Mesendoderm (in vitro differentiated cells): ENCODE results near the gene ZBED4. TPM values are rescaled to one million over a fixed set of nuclear protein-coding genes. Genes with fewer than 3 reads are reported as not detected.

ENCODE experiments used
- DNase-seq: peaks from one replicate; pipeline ENCODE4 v3.0.0; 2013
- H2AK5ac ChIP-seq: 2 replicates; pipeline ENCODE4 v1.6.1; 2013; ENCODE audit warnings: low read length, inconsistent platforms
- H2BK120ac ChIP-seq: 2 replicates; pipeline ENCODE4 v1.6.1; 2013; ENCODE audit warnings: low read depth, mild to moderate bottlenecking, low read length, moderate library complexity, mixed read lengths
- H2BK15ac ChIP-seq: replicated peaks from 2 replicates; pipeline ENCODE4 v1.6.1; 2013; ENCODE audit warnings: low read depth, mild to moderate bottlenecking, moderate library complexity
- H2BK5ac ChIP-seq: 2 replicates; pipeline ENCODE4 v1.6.1; 2013; ENCODE audit warnings: low read length, inconsistent platforms
- H3K18ac ChIP-seq: 2 replicates; pipeline ENCODE4 v1.6.1; 2013; ENCODE audit warnings: mild to moderate bottlenecking, low read length, mixed read lengths
- H3K23ac ChIP-seq: one replicate; pipeline ENCODE4 v1.6.1; 2013; ENCODE audit warnings: low read length
- H3K27ac ChIP-seq: 2 replicates; pipeline ENCODE4 v1.5.1; 2013; ENCODE audit warnings: low read depth, mild to moderate bottlenecking, inconsistent platforms, low read length, moderate library complexity
- H3K27me3 ChIP-seq: 2 replicates; pipeline ENCODE4 v1.6.1; 2013; ENCODE audit warnings: low read length, control low read depth, mild to moderate bottlenecking, inconsistent platforms; ENCODE audit not compliant: insufficient read depth, poor library complexity
- H3K36me3 ChIP-seq: 2 replicates; pipeline ENCODE4 v1.6.1; 2013; ENCODE audit warnings: low read length, inconsistent platforms; ENCODE audit not compliant: control insufficient read depth, insufficient read depth
- H3K4ac ChIP-seq: one replicate; pipeline ENCODE4 v1.6.1; 2013; ENCODE audit warnings: low read depth, mild to moderate bottlenecking, low read length, moderate library complexity
- H3K4me1 ChIP-seq: 2 replicates; pipeline ENCODE4 v1.6.1; 2013; ENCODE audit warnings: low read depth, low read length, inconsistent platforms; ENCODE audit not compliant: control insufficient read depth
- H3K4me2 ChIP-seq: 2 replicates; pipeline ENCODE4 v1.6.1; 2013; ENCODE audit warnings: low read length
- H3K4me3 ChIP-seq: 2 replicates; pipeline ENCODE4 v1.5.1; 2013; ENCODE audit warnings: mild to moderate bottlenecking, low read length
- H3K56ac ChIP-seq: one replicate; pipeline ENCODE4 v1.6.1; 2013; ENCODE audit warnings: low read length
- H3K79me1 ChIP-seq: 2 replicates; pipeline ENCODE4 v1.6.1; 2013; ENCODE audit warnings: low read length, inconsistent platforms
- H3K79me2 ChIP-seq: 2 replicates; pipeline ENCODE4 v1.6.1; 2013; ENCODE audit warnings: mild to moderate bottlenecking, low read length; ENCODE audit not compliant: control insufficient read depth, insufficient read depth
- H3K9ac ChIP-seq: 2 replicates; pipeline ENCODE4 v1.6.1; 2013; ENCODE audit warnings: low read length, inconsistent platforms
- H4K5ac ChIP-seq: one replicate; pipeline ENCODE4 v1.6.1; 2013; ENCODE audit warnings: low read length
- H4K8ac ChIP-seq: one replicate; pipeline ENCODE4 v1.6.1; 2013; ENCODE audit warnings: low read depth, mild to moderate bottlenecking, control low read depth, low read length, moderate library complexity
- WGBS: extraction: QIAGEN DNeasy Blood & Tissue Kit; methylation state at CpG from one replicate; pipeline ENCODE4 v1.1.7; 2013; ENCODE audit warnings: low lambda C conversion rate, missing lambda C conversion rate; ENCODE audit not compliant: insufficient coverage; ENCODE audit errors: extremely low coverage; 5-methylcytosine and 5-hydroxymethylcytosine counted together
- polyA plus RNA-seq, 2 experiments: library from polyadenylated mRNA; stranded (reverse); fragments of 200-250 nt; gene quantifications; one replicate each; pipeline ENCODE4 v1.2.3, GENCODE V29; 2013

The ZBED4 gene, protein sequence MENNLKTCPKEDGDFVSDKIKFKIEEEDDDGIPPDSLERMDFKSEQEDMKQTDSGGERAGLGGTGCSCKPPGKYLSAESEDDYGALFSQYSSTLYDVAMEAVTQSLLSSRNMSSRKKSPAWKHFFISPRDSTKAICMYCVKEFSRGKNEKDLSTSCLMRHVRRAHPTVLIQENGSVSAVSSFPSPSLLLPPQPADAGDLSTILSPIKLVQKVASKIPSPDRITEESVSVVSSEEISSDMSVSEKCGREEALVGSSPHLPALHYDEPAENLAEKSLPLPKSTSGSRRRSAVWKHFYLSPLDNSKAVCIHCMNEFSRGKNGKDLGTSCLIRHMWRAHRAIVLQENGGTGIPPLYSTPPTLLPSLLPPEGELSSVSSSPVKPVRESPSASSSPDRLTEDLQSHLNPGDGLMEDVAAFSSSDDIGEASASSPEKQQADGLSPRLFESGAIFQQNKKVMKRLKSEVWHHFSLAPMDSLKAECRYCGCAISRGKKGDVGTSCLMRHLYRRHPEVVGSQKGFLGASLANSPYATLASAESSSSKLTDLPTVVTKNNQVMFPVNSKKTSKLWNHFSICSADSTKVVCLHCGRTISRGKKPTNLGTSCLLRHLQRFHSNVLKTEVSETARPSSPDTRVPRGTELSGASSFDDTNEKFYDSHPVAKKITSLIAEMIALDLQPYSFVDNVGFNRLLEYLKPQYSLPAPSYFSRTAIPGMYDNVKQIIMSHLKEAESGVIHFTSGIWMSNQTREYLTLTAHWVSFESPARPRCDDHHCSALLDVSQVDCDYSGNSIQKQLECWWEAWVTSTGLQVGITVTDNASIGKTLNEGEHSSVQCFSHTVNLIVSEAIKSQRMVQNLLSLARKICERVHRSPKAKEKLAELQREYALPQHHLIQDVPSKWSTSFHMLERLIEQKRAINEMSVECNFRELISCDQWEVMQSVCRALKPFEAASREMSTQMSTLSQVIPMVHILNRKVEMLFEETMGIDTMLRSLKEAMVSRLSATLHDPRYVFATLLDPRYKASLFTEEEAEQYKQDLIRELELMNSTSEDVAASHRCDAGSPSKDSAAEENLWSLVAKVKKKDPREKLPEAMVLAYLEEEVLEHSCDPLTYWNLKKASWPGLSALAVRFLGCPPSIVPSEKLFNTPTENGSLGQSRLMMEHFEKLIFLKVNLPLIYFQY
- 15.9 TPM for polyA plus RNA-seq (2013, experiment 1 of 2)
- polyA plus RNA-seq (2013, experiment 2 of 2) = 16.1 TPM

DNA sequence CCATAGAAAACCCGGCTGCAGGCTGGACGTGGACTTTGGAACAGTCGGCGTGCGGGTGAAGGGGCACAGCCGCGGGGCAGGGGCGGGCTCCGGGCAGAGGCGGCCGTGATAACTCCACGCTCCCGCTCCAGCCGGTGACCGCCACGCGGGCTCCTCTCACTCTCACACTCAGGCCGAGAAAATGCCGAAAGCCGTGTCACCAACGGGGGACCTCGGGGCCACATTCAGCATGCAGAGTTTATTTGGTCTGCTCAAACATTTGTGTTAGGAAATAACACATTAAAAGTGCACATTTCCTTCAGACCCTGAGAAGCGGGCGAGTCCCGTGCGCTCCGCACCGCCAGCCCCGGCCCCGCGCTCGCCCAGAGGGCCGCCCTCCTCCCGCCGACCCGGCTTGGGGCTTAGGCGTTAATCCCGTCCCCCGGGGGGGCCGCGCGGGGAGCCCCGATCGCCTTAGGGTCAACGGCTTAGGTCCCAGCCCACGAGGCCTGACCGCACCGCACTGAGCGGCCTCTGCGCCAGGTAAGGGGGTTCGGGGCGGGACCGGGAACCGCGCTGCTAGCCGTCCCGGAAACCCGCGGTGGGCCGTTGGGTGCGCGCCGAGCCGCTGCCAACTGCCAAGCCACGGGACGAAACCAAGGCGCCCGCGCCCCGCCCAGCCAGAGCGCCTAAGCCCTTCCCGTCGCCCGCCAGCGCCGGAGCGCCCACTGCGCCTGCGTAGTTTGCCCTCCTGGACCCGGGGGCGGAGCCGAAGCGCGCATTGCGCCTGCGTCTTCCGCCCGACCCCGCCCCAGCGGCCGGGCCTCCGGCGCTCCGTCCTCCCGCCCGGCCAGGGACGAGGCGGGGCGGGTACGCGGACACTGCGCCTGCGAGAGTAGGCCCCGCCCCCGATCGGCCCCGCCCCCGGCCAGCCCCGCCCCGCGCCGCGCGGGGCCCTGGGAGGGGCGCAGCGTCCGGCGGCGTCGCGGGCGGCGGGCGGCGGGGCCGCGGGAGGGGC, at the start of gene ZBED4:
TSS of gene ZBED4 (plus strand) at position 947 of the 997 bp plus-strand sequence. CDS start 29,819 bp downstream, outside the sequence.
- peak within 1 kb of the TSS; percentile 13 for H3K27ac ChIP-seq
- no peak within 1 kb of the TSS for H2BK120ac ChIP-seq
- peak within 1 kb of the TSS; percentile 20 for H3K4ac ChIP-seq
- no peak within 1 kb of the TSS for H4K5ac ChIP-seq
- no CpG with 5 or more reads among the region's 127 CpGs for WGBS
- H3K4me3 ChIP-seq = peak within 1 kb of the TSS; percentile 86
- no peak within 1 kb of the TSS for H2BK15ac ChIP-seq
- peak; percentile 97 for DNase-seq
- peak within 1 kb of the TSS; percentile 95 for H3K56ac ChIP-seq
- H3K23ac ChIP-seq = peak within 1 kb of the TSS; percentile 66
- H3K4me1 ChIP-seq = peaks cover 10% of the 10 kb centered on the region
- H4K8ac ChIP-seq = no peak within 1 kb of the TSS
- H2BK5ac ChIP-seq = no peak within 1 kb of the TSS
- peaks cover 33% of the 10 kb centered on the region for H3K79me2 ChIP-seq
- peak within 1 kb of the TSS; percentile 90 for H3K9ac ChIP-seq
- H3K36me3 ChIP-seq = no peaks in the 10 kb centered on the region
- peak within 1 kb of the TSS; percentile 93 for H3K4me2 ChIP-seq
- H2AK5ac ChIP-seq = no peak within 1 kb of the TSS
- H3K18ac ChIP-seq = peak within 1 kb of the TSS; percentile 78
- peaks cover 37% of the 10 kb centered on the region for H3K27me3 ChIP-seq
- peaks cover 24% of the 10 kb centered on the region for H3K79me1 ChIP-seq

DNA sequence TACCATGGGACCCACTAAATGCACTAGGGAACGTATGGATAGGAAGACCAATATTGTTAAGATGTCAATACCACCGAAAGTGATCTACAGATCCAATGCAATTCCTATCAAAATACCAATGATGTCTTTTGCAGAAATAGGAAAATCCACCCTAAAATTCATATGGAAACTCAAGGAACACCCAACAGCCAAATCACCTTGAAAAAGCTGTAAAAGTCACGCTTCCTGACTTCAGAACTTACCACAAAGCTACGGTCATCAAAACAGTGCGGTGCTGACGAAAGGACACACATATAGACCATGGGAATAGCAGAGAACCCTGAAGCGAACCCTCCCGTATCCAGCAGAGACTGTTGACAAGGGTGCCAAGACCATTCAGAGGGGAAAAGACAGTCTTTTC, 46.5 kb upstream of the ZBED4 start:
- no peak overlapping the region for H3K18ac ChIP-seq
- H3K23ac ChIP-seq = no peak overlapping the region
- peaks cover 32% of the 10 kb centered on the region for H3K79me1 ChIP-seq
- H2BK120ac ChIP-seq = no peak overlapping the region
- H2BK15ac ChIP-seq = no peak overlapping the region
- no peak for DNase-seq
- WGBS = no CpG with 5 or more reads among the region's 8 CpGs
- H3K9ac ChIP-seq = no peak overlapping the region
- H3K79me2 ChIP-seq = peaks cover 83% of the 10 kb centered on the region
- H3K27me3 ChIP-seq = no peaks in the 10 kb centered on the region
- H3K4me2 ChIP-seq = no peak overlapping the region
- no peak overlapping the region for H4K8ac ChIP-seq
- no peak overlapping the region for H2BK5ac ChIP-seq
- no peak overlapping the region for H3K4ac ChIP-seq
- no peak overlapping the region for H3K4me3 ChIP-seq
- no peaks in the 10 kb centered on the region for H3K4me1 ChIP-seq
- no peak overlapping the region for H4K5ac ChIP-seq
- H3K56ac ChIP-seq = no peak overlapping the region
- H3K36me3 ChIP-seq = peaks cover 5% of the 10 kb centered on the region
- H3K27ac ChIP-seq = no peak overlapping the region
- H2AK5ac ChIP-seq = no peak overlapping the region

- Histone ChIP-seq H3K36me3 (peaks cover 5% of the 10 kb centered on the region), H3K79me1 (peaks cover 33% of the 10 kb centered on the region), H2BK15ac (no peak overlapping the region), H3K4me2 (no peak overlapping the region), H3K56ac (no peak overlapping the region), H2AK5ac (no peak overlapping the region), H4K5ac (no peak overlapping the region), H2BK120ac (no peak overlapping the region), H3K23ac (no peak overlapping the region), H3K4me1 (no peaks in the 10 kb centered on the region), H3K18ac (no peak overlapping the region), H3K4ac (no peak overlapping the region), H3K4me3 (no peak overlapping the region), H4K8ac (no peak overlapping the region), H3K79me2 (peaks cover 87% of the 10 kb centered on the region), H2BK5ac (no peak overlapping the region), H3K27me3 (no peaks in the 10 kb centered on the region), H3K27ac (no peak overlapping the region), H3K9ac (no peak overlapping the region)
- no peak for DNase-seq
- WGBS = no CpG with 5 or more reads among the region's 14 CpGs
Measured at GRCh38 chr22:49807780-49808708, 45.6 kb upstream of the ZBED4 start.

GRCh38 chr22:49810363-49811019, 43.2 kb upstream of the ZBED4 start:
- no peak for DNase-seq
- Histone ChIP-seq H3K27ac (no peak overlapping the region), H3K79me1 (peaks cover 35% of the 10 kb centered on the region), H3K56ac (no peak overlapping the region), H3K27me3 (no peaks in the 10 kb centered on the region), H4K5ac (no peak overlapping the region), H3K4me2 (no peak overlapping the region), H3K4me1 (no peaks in the 10 kb centered on the region), H3K4me3 (no peak overlapping the region), H2BK15ac (no peak overlapping the region), H2AK5ac (no peak overlapping the region), H3K23ac (no peak overlapping the region), H3K36me3 (peaks cover 1% of the 10 kb centered on the region), H3K18ac (no peak overlapping the region), H4K8ac (no peak overlapping the region), H2BK120ac (no peak overlapping the region), H2BK5ac (no peak overlapping the region), H3K4ac (no peak overlapping the region), H3K79me2 (peaks cover 86% of the 10 kb centered on the region), H3K9ac (no peak overlapping the region)
- WGBS = no CpG with 5 or more reads among the region's 5 CpGs
